GM18868 (cell line): ENCODE measurements around the gene PAK1.

Source experiments
- ATAC-seq: cut with Tn5 transposase; IDR thresholded peaks from one replicate; pipeline ENCODE4 v1.9.1; 2021; ENCODE audit warnings: mild to moderate bottlenecking, moderate library complexity; ENCODE audit not compliant: unreplicated experiment

Gene PAK1

GRCh38 chr11:77475206-77475605 is 1.3 kb upstream of the PAK1 start:
- no peak for ATAC-seq

GRCh38 chr11:77474684-77475060 is 778 bp upstream of the PAK1 start:
- ATAC-seq = no peak

- peak; percentile 33 for ATAC-seq
These were observed 698 bp downstream of the PAK1 start for GRCh38 chr11:77472991-77473800.

- ATAC-seq = no peak
These were observed 2.2 kb downstream of the PAK1 start for GRCh38 chr11:77471558-77472193.

- no peak for ATAC-seq
These were observed 2.9 kb downstream of the PAK1 start for GRCh38 chr11:77470971-77471370.

- peak; percentile 29 for ATAC-seq
These were observed 3.4 kb downstream of the PAK1 start for GRCh38 chr11:77470504-77470903.

- no peak for ATAC-seq
These were observed 5.4 kb downstream of the PAK1 start for GRCh38 chr11:77468527-77468926.

GRCh38 chr11:77467993-77468392 is 5.9 kb downstream of the PAK1 start:
- ATAC-seq = no peak

GRCh38 chr11:77467233-77467632 is 6.7 kb downstream of the PAK1 start:
- no peak for ATAC-seq

GRCh38 chr11:77457340-77457739 is 16.6 kb downstream of the PAK1 start:
- ATAC-seq = peak; percentile 21

GRCh38 chr11:77455740-77456139 is 18.2 kb downstream of the PAK1 start:
- no peak for ATAC-seq

- ATAC-seq = no peak
These were observed 18.8 kb downstream of the PAK1 start for GRCh38 chr11:77454867-77455655.

- no peak for ATAC-seq
These were observed 23.7 kb downstream of the PAK1 start for GRCh38 chr11:77450227-77450626.

GRCh38 chr11:77449784-77450183 is 24.1 kb downstream of the PAK1 start:
- no peak for ATAC-seq

GRCh38 chr11:77449060-77449521 is 24.8 kb downstream of the PAK1 start:
- peak; percentile 77 for ATAC-seq

GRCh38 chr11:77448269-77448668 is 25.6 kb downstream of the PAK1 start:
- ATAC-seq = no peak

- no peak for ATAC-seq
These were observed 26.8 kb downstream of the PAK1 start for GRCh38 chr11:77446911-77447629.

GRCh38 chr11:77444261-77444660 is 29.6 kb downstream of the PAK1 start:
- ATAC-seq = no peak

GRCh38 chr11:77442394-77443053 is 31.4 kb downstream of the PAK1 start:
- peak; percentile 58 for ATAC-seq

GRCh38 chr11:77441426-77441825 is 32.5 kb downstream of the PAK1 start:
- no peak for ATAC-seq
